Measurements from ENCODE around the gene GABPB2.

The GABPB2 gene

GRCh38 chr1:151133018-151133806, 62.7 kb downstream of the GABPB2 start:
- DNase-seq: no peak

GRCh38 chr1:151134396-151134795, 63.8 kb downstream of the GABPB2 start:
- DNase-seq: no peak

- no peak for DNase-seq
Observed at GRCh38 chr1:151134991-151135390, 64.4 kb downstream of the GABPB2 start.

DNA sequence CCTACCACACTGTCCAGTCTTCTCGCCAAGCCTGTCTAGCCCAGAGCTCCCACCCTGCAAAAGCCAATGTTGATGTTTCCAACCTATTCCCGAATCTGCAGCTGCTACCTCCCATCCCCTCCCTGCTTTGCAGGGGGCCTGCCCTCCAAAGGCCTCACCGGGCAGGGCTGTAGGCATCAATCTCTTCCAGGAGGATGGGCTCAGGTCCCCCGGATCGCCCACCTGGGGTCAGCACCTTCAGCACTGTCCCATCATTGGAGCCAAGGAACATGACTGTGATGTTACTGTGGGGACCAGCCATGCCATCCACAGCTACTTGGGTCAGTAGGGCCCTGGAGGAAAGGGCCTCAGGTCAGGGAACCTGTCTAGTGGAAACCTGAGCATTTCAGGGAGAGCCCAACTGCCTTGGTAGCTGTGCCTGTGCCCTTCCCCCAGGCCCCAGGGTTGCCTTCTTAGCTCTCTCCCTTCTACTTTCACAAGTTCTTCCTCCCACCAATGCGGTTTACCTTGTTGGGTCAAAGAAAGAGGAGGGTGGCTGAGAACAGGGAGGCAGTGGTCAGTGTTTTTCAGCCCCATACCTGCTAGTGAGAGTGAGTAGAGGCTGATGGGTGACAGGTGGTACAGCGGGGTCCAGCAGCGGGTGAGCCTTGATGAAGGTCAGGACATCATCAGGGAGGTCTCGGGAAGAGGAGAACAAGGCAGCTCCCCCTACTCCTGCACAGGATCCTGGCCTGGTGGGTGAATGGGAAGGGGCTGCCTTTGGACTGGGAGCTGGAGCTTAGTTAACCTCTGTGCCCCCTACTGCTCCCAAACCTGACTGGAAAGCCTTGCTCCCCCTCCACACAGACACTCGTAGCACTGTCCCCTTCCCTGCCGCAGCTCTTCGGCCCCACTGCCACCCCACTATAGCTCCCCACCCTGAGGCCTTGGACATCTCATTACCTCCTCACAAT, 65.1 kb downstream of the GABPB2 start:
- DNase-seq: no peak

- no peak for DNase-seq
Observed at GRCh38 chr1:151137789-151138188, 67.2 kb downstream of the GABPB2 start.

DNA sequence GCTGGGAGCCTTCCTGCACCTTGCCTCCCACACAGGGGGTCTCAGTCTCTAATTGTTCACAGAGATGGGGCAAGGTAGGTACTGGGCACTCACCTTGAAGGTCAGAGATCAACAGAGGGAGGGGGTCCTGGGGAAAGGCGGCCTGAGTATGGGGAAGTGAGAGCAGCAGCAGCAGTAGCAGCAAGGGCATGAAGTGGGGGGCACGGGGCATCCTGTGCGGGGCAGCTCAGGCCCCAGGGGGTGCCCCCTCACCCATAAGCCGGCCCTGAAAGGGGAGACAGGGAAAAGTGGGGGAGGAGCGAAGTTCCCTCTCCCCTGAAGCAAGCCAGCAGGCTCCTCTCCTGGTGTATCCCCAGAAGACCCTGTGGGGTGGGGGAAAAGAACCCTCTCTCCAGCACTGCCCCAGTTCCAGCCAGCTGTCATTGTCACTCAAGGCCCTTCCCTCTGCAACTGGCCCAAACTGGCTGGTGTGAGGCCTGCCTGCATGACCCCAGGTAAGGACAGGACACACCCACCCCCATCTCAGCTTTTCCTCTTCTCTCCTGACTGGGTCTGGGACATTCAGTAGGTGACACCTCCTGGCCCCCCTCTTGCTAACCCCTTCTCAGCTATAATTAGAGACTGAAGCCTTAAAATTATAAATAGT, 72.0 kb downstream of the GABPB2 start:
- no peak for DNase-seq

DNA sequence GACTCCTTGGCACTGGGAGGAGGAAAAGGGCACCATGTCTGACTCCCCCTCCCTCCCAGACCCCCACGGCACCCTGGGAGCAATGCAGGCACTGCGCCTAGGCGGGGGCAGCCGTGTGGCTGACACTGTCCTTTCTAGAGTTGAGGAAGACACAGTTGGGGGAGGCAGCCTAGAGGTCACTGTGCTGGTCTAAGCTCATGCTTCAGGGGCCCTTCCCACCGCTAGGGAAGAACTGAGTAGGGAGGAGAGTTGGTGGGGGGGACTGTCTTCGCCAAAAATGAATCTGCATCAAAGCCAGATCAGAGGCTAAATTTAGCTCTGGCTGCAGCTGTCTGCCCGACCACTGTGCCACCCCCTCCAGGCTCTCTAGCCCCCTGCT, 72.5 kb downstream of the GABPB2 start:
- DNase-seq: no peak

- DNase-seq: no peak
Observed at GRCh38 chr1:151143986-151144385, 73.4 kb downstream of the GABPB2 start.

DNA sequence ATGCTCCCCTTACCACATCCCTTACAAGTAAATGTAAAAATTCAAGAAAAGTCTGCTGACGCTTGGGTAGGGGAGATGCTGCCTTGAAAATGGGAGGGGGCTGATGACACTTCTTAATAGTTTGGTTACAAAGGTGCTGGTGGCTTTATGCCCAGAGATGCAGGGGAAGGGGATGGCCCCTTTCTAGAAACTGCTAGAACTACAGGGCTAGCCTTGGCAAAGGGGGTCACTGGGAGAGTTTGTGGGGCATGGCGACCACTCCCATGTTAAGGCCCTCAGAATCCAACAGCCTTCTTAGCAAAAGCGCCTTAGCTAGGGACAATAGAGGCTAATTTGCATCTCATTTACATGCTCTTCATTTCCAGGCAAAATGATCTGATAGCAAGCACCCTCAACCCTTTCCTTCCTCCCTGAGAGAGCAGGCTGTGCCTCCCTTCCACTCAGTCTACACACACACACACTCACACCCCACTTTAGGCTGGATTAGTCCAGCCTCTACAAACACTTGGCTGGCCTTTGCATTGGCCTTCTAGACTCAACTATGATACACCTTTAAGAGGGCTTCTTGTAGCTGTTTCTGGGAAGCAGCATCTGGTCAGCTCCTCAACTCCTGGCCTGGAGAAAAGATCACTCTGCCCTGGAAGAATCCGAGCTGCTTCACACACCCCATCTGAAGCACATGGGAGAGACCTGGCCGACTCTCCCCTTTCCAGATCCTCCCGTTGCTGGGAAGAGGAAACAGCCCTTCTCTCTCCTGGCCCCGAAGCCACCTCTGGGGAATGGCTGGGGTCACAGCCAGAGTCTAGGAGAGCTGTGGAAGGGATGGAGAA, 74.1 kb downstream of the GABPB2 start:
- DNase-seq: no peak

- no peak for DNase-seq
Observed at GRCh38 chr1:151145304-151146071, 74.9 kb downstream of the GABPB2 start.

DNA sequence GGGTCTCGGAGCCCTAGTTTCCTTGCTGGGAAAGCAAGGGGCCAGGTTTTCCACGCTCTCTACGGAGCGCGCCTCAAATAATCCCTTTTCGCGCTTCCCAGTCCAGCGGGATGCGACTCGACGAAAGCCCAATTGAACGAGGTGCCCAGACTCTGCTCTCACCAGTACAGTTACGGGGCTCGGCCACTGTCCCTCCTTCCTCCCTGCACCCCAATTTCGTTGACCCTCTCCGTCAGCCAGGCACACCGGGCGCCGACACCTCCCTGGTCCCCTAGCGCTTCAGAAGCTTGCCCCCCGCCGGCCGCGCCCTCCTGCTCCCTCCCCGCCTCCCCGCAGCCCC, 75.5 kb downstream of the GABPB2 start:
- DNase-seq: no peak

- peak; percentile 85 for DNase-seq
Observed at GRCh38 chr1:151146412-151147131, 76.0 kb downstream of the GABPB2 start, which contains the start of gene SEMA6C. TSS of gene SEMA6C (minus strand) at chr1:151146631. CDS start at chr1:151142621, 4,010 bp downstream.

DNA sequence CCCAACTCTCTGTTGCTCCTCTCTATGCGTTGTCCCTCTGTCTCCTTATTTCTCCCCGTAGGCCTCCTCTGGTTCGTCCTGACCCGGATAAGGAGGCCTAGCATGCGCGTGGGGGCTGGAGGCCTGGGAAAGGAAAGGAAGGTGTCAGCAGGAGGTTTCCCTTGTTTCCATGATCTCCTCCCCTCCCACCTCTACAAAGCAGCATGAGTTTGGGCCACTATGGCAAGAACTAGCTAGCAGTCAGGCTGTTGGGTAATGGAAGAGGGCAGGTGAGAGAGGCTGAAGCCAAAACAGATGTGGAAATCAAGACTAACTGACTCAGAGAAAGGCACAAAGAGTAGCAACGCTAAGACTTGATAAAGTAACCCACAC, 76.6 kb downstream of the GABPB2 start:
- DNase-seq: no peak

GRCh38 chr1:151147665-151148064, 77.1 kb downstream of the GABPB2 start:
- DNase-seq: no peak

- peak; percentile 75 for DNase-seq
Observed at GRCh38 chr1:151156515-151156819, 85.9 kb downstream of the GABPB2 start, which contains the start of gene TNFAIP8L2. TSS of gene TNFAIP8L2 (plus strand) at chr1:151156649. CDS start at chr1:151158698, 2,049 bp downstream.

- DNase-seq: peak; percentile 36
Observed at GRCh38 chr1:151157067-151157531, 86.5 kb downstream of the GABPB2 start.

GRCh38 chr1:151158326-151158725, 87.8 kb downstream of the GABPB2 start:
- DNase-seq: peak; percentile 54

GRCh38 chr1:151158751-151159251, 88.2 kb downstream of the GABPB2 start:
- no peak for DNase-seq

- no peak for DNase-seq
Observed at GRCh38 chr1:151159373-151159772, 88.8 kb downstream of the GABPB2 start.

GRCh38 chr1:151164732-151165280, 94.2 kb downstream of the GABPB2 start:
- DNase-seq: no peak
